Measurements from ENCODE around the gene SKAP1.
A peak's percentile ranks its signal among the peaks of the same experiment; 100 is the strongest.

SKAP1 gene

DNA sequence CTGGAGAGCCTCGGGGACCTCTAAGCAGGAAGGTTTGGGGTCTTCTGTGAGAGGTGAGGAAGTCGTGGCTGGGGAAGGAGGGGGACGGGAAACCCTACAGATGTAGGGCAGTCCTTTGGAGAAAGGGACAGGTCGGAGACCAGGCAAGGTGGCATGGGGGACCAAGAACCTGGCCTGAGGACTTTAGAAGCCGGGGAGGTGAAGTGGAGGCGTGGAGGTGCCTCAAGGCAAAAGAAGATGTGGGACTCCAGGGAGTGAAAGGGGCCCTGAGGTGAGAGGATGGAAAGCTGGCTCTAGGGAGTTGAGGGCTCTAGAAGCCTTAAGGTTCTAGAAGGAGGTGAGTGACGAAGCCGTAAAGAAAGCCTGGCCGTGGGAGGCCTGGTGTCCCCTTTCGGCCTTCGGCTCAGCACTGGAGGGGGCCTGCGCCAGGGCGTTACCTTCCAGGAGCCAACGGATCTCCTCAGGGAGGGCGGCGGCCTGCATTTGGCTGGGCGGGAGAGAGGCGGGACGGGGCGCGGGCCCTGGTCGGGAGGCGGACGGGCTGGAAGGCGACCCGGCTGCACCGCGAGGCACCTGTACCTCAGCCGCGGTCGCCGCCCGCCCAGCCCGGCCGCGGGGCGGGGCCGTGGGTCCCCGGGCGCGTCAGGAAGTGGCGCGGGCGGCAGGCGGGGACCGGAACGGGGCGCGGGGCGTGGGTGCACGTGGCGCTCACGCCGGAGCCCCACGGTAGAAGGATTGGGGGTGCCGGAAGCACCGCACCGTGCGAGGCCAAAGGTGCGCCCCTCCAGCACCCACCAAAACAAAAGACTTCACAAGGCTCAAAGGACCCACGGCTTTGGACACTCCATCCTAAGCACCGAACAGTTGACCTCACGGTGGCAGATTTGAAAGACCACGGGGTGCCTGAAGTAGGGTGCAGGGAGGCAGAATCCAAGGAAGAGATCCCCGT lies at the start of gene SKAP1:
Gene SKAP1, minus strand, starts transcription at position 577 of the 949 bp plus-strand sequence.
- peak in 1 of 2 donors; percentile 34 for DNase-seq (ENCODE audit: low read depth in 2 of 2, low spot score in 1 of 2)

DNA sequence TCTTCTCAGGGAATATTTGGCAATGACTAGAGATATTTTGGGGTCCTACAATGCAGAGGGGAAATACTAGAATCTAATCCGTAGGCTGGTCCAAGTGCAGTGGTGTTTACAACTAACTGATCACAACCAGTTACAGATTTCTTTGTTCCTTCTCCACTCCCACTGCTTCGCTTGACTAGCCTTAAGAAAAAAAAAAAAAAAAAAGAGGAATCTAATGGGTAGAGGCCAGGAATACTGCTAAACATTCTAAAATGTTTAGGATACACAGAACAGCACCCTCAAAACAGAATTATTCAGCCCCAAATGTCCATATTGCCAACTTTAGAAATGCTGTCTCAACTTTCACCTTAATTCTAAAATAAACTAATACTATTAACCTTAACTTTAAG lies 49.0 kb upstream of the SKAP1 start:
- DNase-seq (ENCODE audit: low read depth in 2 of 2, low spot score in 1 of 2): no peak

DNA sequence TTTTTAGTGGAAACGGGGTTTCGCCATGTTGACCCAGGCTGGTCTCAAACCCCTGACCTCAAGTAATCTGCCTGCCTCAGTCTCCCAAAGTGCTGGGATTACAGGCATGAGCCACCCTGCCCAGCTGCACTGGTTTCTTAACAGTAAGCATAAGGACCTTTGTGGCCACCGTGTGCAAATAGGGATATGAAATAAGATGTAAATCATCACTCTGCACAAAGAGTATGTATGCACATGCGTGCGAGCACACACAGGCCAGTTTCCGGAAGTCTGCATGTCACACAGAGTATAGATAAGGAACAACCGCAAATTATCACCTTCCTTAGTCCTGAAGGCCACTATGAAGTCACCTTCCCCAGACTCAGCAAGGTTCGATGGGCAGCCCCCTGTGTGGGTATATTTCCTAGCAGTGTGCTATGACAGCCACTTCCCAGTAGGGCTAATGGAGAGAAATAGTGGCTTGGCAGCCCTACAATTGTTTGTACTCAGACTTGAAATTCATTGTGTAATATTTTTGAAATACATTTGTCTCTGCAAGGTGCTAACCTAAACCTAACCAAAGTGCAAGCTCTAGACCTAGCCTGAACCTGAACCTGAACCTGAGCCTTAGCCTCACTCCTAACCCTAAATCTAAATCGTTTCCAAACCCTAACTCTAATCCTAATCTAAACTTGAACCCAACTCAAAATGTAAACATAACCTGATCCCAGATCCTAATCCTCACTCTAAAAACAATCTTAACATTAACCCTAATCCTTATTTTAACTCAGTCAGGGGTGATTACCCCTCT lies 48.4 kb upstream of the SKAP1 start:
- DNase-seq (ENCODE audit: low read depth in 2 of 2, low spot score in 1 of 2): no peak

DNA sequence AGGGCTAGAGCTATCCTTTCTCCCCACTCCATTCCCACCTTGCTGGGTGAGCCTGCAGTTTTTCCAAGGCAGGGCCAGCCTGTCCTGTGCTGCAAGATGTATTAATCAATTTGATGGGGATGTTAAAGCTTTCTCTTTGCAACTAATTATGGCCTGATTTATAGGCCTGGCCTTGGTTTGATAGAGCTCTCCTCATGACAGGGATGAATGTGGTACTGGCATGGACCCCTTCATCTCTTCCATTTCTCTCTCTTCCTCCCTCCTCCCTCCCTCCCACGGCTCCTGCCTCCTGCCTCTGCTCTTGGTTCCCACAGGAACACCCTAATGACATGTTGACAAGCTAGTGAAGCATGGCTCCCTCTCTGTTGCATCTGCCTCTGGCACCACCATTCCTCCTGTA lies 47.2 kb upstream of the SKAP1 start:
- no peak for DNase-seq (ENCODE audit: low read depth in 2 of 2, low spot score in 1 of 2)

DNA sequence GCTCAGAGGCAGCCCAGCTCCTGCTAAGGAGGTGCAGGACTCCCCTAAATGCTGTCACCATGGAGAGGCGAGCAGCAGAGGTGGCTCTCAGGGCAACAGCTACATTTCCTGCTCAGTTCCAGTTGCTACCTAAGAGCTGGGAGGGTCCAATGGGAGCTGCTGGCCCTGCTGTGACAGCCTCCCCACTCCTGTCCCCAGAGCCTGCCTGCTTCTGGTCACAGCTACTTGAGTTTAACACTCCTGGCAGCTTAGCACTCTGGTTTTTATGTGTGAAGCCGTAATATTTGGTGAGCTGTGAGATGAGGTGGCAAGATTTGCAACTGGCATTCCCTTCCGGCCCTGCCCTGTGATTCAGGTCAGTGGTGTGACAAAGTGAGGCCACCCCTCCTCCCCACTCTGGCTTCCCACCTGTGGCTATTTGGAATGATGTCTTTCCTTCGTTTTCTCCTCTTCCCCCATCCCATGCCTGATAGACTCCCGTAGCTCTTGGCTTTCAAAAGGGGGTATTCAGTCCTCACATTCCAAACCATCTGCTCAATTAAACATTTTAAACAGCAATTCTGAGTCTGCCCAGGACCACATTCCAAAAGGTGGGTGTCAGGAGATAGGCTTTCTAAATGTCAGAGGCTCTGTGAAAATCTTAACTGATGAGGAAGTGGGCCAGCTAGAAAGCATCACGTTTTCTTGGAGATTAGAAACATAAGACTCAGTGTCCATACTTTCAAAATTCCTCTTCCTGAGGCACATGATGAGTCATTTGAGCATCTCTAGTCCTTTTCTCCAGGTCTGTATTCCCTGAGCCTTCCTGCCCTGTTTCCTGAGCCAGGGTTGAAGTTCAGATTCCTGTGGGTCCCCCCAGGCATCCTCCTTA lies 42.6 kb upstream of the SKAP1 start:
- DNase-seq (ENCODE audit: low read depth in 2 of 2, low spot score in 1 of 2): no peak

DNA sequence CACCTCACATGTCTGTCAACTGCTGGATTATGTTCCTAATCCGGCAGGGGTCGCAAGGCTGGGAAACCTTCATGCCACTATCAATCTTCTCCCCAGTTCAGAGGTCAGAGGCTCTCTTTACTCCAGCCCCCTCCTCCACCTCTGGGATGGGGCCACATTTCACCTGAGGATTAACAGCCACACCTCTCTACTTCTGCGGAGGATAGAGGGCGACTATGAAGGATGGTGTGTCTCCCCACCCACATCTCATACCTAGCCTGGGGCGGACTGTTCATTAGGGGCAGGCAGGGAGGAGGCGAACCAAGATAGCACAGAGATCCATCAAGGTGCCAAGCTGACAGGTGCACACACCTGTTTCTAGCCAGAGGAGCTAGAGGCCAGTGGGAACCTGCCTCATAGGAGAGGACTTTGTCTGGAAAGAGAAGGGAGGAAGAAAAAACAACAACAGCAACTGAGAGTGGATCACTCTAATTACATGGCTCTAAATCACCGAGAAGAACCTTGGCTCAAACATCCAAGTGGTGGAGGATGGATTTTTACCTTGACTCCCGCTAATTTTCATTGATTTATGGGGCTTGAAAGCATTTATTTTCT lies 41.9 kb upstream of the SKAP1 start:
- DNase-seq (ENCODE audit: low read depth in 2 of 2, low spot score in 1 of 2): no peak

DNA sequence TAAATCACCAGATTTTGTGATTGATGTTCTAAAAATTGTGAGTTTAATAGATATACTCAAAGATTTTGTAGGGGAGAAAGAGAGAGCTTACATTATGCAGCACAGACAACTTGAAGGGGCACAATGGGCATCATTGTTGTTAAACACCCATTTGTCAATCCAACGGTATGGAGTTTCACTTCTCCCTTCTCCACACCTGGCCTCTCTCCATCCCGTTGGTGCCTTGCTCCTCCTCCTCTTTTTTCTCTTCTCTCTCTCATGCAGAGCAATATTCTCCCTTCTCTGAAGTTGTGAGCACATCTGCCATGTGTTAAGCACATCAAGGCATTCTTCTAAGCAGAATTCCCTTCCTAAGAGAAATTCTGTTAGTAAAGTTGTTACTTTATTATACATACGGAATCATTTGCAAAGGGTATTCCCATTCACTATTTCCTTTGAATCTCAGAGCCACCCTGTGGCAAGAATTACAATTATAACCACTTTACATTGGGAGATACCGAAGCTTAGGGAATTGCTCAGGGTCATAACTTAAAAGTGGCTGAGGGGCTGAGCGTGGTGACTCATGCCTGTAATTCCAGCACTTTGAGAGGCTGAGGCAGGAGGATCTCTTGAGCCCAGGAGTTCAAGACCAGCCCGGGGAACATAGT lies 40.5 kb upstream of the SKAP1 start:
- no peak for DNase-seq (ENCODE audit: low read depth in 2 of 2, low spot score in 1 of 2)

DNA sequence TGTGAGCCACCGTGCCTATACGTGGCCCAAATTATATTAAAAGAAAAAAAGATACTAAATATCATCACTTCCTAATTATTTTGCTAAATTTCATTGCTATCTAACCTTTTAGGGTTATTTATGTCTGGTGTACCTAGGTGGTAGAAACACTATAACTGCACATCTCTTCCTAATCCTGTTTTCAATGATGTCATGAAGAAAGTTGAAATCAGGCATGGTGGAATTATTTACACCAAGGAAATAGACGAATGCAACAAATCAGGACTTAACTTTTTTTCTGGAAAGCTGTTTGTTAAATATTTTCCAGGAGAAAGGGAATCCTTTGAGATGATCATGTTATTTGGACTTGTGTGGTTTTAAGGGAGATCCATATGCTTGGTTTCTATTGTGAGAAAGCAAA lies 39.2 kb upstream of the SKAP1 start:
- no peak for DNase-seq (ENCODE audit: low read depth in 2 of 2, low spot score in 1 of 2)

DNA sequence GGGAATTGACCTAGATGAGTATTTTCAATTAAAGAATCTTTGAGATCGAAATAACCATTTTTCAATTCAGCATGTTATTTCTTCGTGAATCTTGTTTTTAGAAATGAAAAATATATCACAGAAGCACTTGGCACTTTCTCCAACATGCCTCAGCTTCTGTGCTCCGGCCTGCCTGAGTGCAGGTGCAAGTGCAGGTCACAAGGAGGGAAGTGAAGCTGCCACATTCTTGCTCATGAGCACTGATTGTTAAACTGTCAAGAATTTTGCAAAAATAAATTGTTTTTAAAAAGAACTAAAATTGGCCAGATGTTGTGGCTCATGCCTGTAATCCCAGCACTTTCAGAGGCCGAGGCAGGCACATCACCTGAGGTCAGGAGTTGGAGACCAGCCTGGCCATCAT lies 38.3 kb upstream of the SKAP1 start:
- no peak for DNase-seq (ENCODE audit: low read depth in 2 of 2, low spot score in 1 of 2)

DNA sequence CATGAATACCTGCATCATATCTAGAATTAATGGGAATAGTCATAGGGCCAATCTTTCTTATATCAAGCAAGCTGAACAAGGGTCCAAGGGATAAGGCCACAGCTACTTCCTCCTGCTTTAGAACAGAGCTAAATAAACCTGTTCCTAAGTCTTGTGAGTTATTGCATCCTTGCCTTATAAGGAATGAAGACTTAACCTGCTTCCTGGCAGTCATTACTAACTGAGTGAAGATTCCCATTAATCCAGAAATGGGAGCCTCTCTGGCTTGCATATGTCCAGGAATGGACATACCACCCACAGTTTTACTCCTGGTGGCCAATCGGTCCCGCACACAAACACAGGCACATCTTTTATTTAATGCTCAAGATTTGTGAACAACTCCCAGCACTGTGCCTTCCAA lies 35.9 kb upstream of the SKAP1 start:
- no peak for DNase-seq (ENCODE audit: low read depth in 2 of 2, low spot score in 1 of 2)

DNA sequence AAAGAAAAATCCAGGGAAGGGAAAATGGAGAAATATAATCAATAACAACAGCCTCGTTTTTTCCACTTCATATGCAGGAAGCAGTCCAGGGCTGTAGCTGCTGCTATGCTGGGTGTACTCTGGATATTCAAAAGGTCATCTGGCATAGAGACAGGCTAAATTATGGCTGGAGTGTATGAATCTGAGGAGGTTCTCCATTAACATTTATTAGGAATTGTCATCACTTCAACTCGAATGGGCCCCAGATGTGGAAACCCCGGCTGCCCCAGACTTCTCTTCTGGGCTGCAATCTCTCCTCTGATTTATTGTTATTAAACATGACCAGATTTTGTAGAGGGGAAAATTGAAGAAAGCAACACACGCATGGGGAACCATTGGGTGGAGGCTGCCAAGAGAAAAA lies 33.5 kb upstream of the SKAP1 start:
- DNase-seq (ENCODE audit: low read depth in 2 of 2, low spot score in 1 of 2): no peak

DNA sequence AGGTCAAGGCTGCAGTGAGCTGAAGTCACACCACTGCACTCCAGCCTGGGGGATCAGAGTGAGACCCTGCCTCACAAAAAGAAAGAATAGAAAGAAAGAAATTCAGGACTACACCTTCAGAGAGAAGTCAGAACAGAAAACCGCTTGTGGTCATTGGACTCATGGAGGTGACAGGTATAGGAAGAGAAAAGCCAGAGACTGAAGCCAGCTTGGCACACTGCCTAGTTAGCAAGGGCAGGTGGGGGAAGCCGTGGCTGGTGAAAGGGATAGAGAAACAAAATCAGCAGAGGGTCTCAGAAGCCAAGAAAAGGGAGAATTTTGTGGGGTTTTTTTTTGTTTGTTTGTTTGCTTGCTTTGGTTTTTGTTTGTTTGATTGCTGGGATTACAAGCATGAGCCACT lies 32.9 kb upstream of the SKAP1 start:
- no peak for DNase-seq (ENCODE audit: low read depth in 2 of 2, low spot score in 1 of 2)

DNA sequence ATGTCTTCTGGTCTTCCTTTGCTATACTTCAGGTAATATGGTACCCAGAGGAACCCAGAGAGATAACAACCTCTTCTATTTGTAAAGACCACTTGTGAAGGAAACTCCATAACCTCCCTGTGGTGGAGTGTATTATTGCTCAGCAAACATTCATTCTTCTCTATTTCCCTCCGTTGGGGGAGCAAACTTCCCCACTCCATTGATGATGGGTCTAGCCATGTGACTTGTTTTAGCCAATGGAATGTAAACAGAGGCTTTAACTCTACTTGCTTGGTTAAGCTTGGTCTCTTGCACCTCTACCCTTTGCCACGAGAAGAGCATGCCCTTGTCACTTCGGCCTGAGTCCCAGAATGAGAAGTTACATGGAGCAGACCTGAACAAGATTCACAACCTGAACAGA lies 30.0 kb upstream of the SKAP1 start:
- no peak for DNase-seq (ENCODE audit: low read depth in 2 of 2, low spot score in 1 of 2)

DNA sequence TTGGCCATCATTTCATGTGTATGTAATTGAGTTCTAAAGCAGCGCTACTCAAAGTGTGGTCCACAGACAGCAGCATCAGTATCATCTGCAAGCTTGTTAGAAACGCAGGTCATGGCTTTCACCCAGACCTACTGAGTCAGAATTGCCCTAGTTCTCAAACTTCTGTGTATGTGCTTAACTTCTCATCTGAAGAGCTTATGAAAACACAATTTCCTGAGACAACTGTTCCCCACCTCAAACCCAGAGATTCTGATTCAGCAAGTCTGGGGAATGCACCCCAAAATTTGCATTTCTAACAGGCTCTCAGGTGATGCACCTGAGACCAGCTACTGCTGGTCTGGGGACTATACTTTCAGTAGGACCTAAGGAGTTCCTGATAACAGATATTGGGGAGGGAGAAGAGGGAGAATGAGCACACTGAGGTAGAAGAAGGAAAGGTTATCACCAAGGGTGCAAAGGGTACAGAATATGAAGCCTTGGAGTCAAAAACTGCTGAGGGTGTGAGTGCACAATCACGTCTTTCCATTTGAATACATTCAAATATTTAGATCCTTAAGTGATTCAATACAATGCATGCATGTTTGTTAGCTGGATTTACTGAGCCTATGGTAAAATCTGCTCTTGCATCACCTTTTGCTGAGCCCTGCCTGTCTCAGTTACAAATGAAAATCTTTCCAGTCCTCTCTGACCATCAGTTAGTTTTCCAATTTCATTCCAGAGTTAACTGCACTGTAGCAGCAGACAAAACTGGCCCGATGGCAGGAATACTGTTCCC lies 29.2 kb upstream of the SKAP1 start:
- DNase-seq (ENCODE audit: low read depth in 2 of 2, low spot score in 1 of 2): no peak

DNA sequence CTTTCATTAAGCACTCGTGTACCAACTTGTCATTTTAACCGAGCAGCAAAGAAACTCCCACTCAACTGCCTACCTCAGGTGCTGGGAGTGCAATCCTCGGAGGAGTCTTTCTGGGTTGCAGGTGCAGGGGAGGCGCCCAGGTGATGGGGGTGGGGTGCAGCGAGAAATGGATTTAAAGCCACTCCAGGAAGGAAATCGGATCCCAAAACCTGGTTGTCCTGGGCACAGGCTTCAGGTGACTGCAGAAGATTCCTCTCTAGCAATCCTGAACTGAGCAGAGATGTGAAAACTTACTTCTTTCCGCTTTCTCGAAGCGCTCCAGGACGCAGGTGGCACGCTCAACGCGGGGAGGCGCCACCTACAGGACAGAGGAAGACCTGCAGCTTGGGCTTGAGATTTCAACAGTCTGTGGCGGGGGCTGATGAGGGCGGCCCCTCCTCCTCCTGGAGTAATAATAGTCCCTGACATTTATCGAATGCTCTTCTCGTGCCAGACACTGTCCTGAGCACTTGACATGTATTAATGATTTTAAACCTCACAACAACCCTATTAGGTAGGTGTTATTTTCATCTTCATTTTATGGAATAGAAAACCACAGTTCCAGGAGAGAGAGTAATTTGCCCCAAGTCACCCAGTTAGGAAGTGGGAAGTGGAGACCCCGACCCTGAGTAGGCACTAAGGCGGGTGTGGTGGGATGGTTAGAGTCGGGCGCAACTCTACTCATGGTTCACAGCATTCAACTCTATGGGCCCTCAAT lies 27.2 kb upstream of the SKAP1 start:
- DNase-seq (ENCODE audit: low read depth in 2 of 2, low spot score in 1 of 2): peak in 1 of 2 donors; percentile 59

DNA sequence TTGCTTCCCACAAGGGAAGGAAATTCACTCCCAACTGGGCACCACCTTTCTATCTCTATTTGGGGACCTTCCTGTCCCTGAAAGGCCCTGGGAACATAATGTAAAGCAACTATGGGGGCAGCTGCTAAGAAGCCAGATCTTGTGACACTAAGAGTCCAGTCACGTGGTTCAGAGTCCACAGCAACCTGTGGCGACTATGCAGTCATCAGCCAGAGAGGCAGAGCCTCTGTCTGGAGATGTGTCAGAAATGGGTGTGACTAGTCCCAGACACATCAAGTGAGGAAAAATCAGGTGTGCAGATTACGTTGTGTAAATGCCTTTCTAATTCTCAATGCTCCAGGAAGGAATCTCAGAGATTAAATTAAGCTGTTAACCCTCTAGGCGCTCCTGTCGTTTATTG lies 26.6 kb upstream of the SKAP1 start:
- no peak for DNase-seq (ENCODE audit: low read depth in 2 of 2, low spot score in 1 of 2)

DNA sequence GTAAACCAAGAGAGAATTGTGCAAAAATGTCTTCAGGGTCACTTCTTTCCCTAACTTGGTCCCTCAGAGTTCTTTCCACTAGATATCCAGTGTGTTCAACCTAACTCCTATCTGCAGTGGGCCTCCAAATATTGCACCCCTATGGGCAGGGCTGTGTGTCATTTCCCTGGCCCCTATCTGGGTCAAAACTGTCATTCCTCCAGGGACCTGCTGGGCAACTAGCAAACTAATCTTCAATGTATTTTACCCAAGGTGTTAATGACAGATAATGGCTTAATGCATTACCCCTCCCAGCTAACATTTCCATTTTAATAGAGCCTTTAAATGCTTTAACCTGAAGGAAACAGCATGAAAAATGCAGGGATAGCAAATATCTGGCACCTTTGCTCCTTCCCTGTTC lies 25.8 kb upstream of the SKAP1 start:
- DNase-seq (ENCODE audit: low read depth in 2 of 2, low spot score in 1 of 2): no peak

DNA sequence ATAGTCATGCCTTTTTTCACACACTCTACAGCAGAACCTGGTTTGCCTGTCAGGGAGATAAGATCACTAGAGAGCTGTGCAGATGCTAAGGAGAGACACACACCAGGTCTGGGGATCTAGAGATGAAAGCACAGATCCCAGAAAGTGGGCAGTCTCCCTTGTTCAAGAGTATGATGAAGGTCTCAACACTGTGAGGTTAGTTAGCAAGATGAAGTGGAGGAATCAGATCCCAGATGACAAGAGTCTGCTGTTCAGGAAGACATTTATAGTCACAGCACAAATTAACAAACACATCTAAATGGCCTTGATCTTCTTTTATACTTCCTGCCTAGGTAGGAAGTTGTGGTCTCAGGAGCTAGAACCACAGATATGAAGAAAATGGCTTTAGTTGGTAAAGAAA lies 23.4 kb upstream of the SKAP1 start:
- DNase-seq (ENCODE audit: low read depth in 2 of 2, low spot score in 1 of 2): no peak

DNA sequence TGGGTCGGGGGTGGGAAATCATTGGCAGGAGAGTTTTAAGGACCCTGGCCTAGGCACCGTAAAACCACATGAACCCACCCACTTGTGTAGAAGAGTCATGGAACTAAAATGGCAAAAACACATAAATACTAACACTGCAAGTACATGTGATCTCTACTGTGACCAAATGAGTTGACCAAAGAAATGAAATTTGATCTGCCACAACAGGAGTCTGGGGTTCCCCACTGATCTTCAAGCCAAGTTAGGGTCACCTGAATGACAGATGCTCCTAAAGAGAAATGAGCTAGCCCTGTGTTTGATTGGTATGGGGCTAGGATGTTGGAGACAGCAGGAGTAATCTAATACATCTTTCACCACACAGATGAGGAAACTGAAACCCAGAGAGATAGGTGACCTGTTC lies 21.5 kb upstream of the SKAP1 start:
- DNase-seq (ENCODE audit: low read depth in 2 of 2, low spot score in 1 of 2): no peak
